GM12873 (cell line): Measurements from ENCODE around the gene MARS1.

ENCODE experiments used
- TF ChIP-seq, protein P1 (sequence below): IDR thresholded peaks from 2 replicates; pipeline ENCODE4 v1.5.1; 2012; ENCODE audit warnings: low read depth, mild to moderate bottlenecking, moderate library complexity, low read length, control low read depth; ENCODE audit not compliant: insufficient read depth; ENCODE audit errors: missing control alignments

The MARS1 gene

DNA sequence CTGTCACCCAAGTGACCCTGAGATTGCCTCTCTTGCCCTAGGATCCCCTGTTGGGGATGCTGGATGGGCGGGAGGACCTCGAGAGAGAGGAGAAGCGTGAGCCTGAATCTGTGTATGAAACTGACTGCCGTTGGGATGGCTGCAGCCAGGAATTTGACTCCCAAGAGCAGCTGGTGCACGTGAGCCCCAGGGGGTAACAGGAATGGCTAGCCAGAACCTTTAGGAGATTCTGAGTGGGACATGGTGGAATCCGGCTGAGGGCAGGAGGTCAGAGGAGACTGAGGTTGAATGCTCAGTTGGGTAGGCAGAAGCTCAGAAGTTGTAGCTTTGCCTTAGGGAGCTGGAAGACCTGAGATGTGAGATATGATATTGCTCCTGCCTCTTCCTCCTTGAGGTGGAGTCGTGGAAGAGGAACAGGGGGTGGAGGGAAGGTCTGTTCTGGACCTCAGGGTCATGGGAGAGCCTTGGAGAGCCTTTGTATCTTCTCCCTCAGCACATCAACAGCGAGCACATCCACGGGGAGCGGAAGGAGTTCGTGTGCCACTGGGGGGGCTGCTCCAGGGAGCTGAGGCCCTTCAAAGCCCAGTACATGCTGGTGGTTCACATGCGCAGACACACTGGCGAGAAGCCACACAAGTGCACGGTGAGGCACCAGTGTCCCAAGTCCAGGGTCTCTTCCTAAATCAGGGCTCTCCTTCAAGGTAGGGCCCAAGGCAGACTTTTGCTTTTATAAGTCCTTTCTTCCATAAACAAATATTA is 21.9 kb upstream of the MARS1 start:
- TF ChIP-seq, protein P1, sequence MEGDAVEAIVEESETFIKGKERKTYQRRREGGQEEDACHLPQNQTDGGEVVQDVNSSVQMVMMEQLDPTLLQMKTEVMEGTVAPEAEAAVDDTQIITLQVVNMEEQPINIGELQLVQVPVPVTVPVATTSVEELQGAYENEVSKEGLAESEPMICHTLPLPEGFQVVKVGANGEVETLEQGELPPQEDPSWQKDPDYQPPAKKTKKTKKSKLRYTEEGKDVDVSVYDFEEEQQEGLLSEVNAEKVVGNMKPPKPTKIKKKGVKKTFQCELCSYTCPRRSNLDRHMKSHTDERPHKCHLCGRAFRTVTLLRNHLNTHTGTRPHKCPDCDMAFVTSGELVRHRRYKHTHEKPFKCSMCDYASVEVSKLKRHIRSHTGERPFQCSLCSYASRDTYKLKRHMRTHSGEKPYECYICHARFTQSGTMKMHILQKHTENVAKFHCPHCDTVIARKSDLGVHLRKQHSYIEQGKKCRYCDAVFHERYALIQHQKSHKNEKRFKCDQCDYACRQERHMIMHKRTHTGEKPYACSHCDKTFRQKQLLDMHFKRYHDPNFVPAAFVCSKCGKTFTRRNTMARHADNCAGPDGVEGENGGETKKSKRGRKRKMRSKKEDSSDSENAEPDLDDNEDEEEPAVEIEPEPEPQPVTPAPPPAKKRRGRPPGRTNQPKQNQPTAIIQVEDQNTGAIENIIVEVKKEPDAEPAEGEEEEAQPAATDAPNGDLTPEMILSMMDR: no peak

DNA sequence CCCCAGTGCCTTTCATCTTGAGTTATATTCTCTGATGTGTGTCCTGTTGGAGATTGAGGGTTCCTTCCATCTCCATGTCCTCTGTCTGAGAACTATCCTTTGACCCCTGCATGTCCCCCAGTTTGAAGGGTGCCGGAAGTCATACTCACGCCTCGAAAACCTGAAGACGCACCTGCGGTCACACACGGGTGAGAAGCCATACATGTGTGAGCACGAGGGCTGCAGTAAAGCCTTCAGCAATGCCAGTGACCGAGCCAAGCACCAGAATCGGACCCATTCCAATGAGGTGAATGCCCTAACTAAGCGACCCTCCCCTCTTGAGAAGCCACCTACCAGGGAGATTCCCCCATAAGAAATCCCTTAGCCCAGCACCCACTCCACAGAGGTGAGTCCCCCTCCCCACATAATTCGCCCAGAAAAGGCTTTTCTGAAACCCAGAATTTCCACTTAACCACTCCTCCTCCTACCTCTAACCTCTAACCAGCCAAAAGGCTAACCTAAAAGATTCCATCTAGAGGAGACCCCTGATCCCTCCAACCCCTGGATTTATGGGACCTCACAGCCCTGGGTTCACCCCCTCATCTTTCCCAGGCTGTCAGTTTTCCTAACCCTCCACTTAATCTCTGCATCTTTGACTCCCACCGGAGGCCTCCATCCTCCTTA is 20.5 kb upstream of the MARS1 start:
- TF ChIP-seq, protein P1: no peak

DNA sequence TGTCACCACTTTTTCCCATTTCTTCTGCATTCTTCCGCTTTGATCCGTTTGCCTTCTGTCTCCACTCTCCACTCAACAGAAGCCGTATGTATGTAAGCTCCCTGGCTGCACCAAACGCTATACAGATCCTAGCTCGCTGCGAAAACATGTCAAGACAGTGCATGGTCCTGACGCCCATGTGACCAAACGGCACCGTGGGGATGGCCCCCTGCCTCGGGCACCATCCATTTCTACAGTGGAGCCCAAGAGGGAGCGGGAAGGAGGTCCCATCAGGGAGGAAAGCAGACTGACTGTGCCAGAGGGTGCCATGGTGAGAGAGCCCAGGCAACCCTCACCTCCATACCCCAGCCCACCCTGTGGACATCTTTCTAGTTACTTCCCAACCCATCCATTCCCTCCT is 20.0 kb upstream of the MARS1 start:
- TF ChIP-seq, protein P1: no peak

DNA sequence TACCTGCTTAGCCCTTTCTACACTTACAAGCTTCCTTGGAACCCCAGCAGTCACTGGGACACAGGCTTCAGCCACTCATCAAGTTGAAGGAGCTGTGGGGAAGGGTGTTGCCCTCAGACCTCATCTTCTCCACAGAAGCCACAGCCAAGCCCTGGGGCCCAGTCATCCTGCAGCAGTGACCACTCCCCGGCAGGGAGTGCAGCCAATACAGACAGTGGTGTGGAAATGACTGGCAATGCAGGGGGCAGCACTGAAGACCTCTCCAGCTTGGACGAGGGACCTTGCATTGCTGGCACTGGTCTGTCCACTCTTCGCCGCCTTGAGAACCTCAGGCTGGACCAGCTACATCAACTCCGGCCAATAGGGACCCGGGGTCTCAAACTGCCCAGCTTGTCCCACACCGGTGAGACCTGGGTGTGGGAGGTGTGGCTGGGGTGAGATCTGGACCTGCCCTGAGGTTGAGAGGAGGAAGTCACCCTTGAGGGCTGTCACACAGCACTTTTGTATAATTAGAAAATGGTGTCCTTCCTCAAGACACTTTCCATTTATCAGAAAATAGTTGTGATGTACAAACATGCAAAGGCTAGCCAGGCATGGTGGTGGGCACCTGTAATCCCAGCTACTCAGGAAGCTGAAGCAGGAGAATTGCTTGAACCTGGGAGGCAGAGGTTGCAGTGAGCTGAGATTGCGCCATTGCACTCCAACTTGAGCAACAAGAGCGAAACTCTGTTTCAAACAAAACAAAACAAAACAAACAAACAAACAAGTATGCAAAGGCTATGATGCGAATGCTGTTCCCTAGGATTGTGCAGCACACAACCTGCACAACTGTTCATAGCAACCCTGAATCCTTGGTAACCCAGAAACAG is 18.3 kb upstream of the MARS1 start:
- TF ChIP-seq, protein P1: no peak

DNA sequence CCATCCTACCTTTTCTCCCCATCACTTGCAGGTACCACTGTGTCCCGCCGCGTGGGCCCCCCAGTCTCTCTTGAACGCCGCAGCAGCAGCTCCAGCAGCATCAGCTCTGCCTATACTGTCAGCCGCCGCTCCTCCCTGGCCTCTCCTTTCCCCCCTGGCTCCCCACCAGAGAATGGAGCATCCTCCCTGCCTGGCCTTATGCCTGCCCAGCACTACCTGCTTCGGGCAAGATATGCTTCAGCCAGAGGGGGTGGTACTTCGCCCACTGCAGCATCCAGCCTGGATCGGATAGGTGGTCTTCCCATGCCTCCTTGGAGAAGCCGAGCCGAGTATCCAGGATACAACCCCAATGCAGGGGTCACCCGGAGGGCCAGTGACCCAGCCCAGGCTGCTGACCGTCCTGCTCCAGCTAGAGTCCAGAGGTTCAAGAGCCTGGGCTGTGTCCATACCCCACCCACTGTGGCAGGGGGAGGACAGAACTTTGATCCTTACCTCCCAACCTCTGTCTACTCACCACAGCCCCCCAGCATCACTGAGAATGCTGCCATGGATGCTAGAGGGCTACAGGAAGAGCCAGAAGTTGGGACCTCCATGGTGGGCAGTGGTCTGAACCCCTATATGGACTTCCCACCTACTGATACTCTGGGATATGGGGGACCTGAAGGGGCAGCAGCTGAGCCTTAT is 17.4 kb upstream of the MARS1 start:
- TF ChIP-seq, protein P1: no peak

DNA sequence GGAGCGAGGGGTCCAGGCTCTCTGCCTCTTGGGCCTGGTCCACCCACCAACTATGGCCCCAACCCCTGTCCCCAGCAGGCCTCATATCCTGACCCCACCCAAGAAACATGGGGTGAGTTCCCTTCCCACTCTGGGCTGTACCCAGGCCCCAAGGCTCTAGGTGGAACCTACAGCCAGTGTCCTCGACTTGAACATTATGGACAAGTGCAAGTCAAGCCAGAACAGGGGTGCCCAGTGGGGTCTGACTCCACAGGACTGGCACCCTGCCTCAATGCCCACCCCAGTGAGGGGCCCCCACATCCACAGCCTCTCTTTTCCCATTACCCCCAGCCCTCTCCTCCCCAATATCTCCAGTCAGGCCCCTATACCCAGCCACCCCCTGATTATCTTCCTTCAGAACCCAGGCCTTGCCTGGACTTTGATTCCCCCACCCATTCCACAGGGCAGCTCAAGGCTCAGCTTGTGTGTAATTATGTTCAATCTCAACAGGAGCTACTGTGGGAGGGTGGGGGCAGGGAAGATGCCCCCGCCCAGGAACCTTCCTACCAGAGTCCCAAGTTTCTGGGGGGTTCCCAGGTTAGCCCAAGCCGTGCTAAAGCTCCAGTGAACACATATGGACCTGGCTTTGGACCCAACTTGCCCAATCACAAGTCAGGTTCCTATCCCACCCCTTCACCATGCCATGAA is 16.8 kb upstream of the MARS1 start:
- TF ChIP-seq, protein P1: no peak
